Hematopoietic multipotent progenitor cell (in vitro differentiated cells): ENCODE results near the gene CASP2. TPM values are rescaled to one million over a fixed set of nuclear protein-coding genes. Genes with fewer than 3 reads are reported as not detected.

ENCODE experiments used
- small RNA-seq: library from RNA; depleted of rRNA; stranded (forward); fragments of <200 nt; gene quantifications from one replicate; pipeline ENCODE3, GENCODE V24; 2012
- total RNA-seq: library from RNA; depleted of rRNA; stranded (reverse); fragments of >200 nt; gene quantifications from one replicate; pipeline ENCODE4 v1.2.3, GENCODE V29; 2012

Gene CASP2
- total RNA-seq, 1 donor, result 64.4 TPM

Small RNA genes lying within 50 kb of the gene (small RNA-seq; reads per million reads assigned to genes)
- not detected for gene RN7SL481P
- not detected for gene RN7SL535P

Other genes starting within 250 kb of the CASP2 start
- gene OR6V1, start 236.0 kb upstream of the CASP2 start, total RNA-seq, result not detected
- not detected for gene PIP, start 156.3 kb upstream of the CASP2 start, total RNA-seq
- gene TAS2R39, start 104.9 kb upstream of the CASP2 start, total RNA-seq, result not detected
- gene TAS2R40, start 66.3 kb upstream of the CASP2 start, total RNA-seq, result not detected
- 153 TPM for gene GSTK1, start 24.9 kb upstream of the CASP2 start, total RNA-seq
- not detected for gene TMEM139, start 3.4 kb upstream of the CASP2 start, total RNA-seq
- 0.54 TPM for gene CLCN1, start 27.8 kb downstream of the CASP2 start, total RNA-seq
- 0.81 TPM for gene FAM131B, start 74.4 kb downstream of the CASP2 start, total RNA-seq
- 100 TPM for gene ZYX, start 93.0 kb downstream of the CASP2 start, total RNA-seq
- gene EPHA1, start 120.5 kb downstream of the CASP2 start, total RNA-seq, result 6.2 TPM
- 0.27 TPM for gene TAS2R60, start 155.1 kb downstream of the CASP2 start, total RNA-seq
- gene TAS2R41, start 189.5 kb downstream of the CASP2 start, total RNA-seq, result 1.3 TPM